HepG2 (cell line): Measurements from ENCODE around the gene OBP2B.

Experiments
- BRD4 ChIP-seq: sonication (generic); formaldehyde crosslinking; IDR thresholded peaks from 2 replicates; pipeline ENCODE4 v1.4.0; 2020; ENCODE audit warnings: missing genetic modification reagents
- CREM ChIP-seq, 2 experiments: sonication (generic) in 1 of 2; formaldehyde crosslinking in 1 of 2; IDR thresholded peaks; 2 replicates each; pipeline versions ENCODE4 v1.4.0 to v1.6.1; 2016 to 2020; ENCODE audit warnings: antibody characterized with exemption in 1 of 2, mild to moderate bottlenecking in 1 of 2, missing genetic modification reagents in 1 of 2
- KDM1A ChIP-seq: IDR thresholded peaks from 2 replicates; pipeline ENCODE4 v1.6.1; 2016; ENCODE audit warnings: missing compliant biosample characterization
- NR1H2 ChIP-seq: sonication (generic); formaldehyde crosslinking; IDR thresholded peaks from 2 replicates; pipeline ENCODE4 v1.8.1; 2022; ENCODE audit warnings: low read depth, missing genetic modification reagents, borderline replicate concordance
- SIN3B ChIP-seq: fragments of 150-350 bp; IDR thresholded peaks from 2 replicates; pipeline ENCODE4 v1.6.1; 2014; ENCODE audit warnings: low read length
- SIX4 ChIP-seq: sonication (generic); formaldehyde crosslinking; IDR thresholded peaks from 2 replicates; pipeline ENCODE4 v1.4.0; 2020; ENCODE audit warnings: missing genetic modification reagents
- ZFP82 ChIP-seq: sonication (generic); formaldehyde crosslinking; IDR thresholded peaks from 2 replicates; pipeline ENCODE4 v1.5.1; 2020; ENCODE audit warnings: mild to moderate bottlenecking, missing genetic modification reagents, borderline replicate concordance
- ZNF44 ChIP-seq: sonication (generic); formaldehyde crosslinking; IDR thresholded peaks from 2 replicates; pipeline ENCODE4 v1.5.1; 2020; ENCODE audit warnings: mild to moderate bottlenecking, missing genetic modification reagents
- ZNF589 ChIP-seq: sonication (generic); formaldehyde crosslinking; conservative IDR thresholded peaks from 2 replicates; pipeline ENCODE4 v1.8.0; 2022; ENCODE audit warnings: mild to moderate bottlenecking, moderate library complexity, missing genetic modification reagents
- ZNF790 ChIP-seq: sonication (generic); formaldehyde crosslinking; IDR thresholded peaks from 2 replicates; pipeline ENCODE4 v1.8.0; 2022; ENCODE audit warnings: missing genetic modification reagents, mild to moderate bottlenecking, borderline replicate concordance
- TF ChIP-seq, protein P1 (sequence below): sonication (generic); formaldehyde crosslinking; IDR thresholded peaks from 2 replicates; pipeline ENCODE4 v1.5.0; 2020; ENCODE audit warnings: mild to moderate bottlenecking, missing genetic modification reagents, moderate library complexity

DNA sequence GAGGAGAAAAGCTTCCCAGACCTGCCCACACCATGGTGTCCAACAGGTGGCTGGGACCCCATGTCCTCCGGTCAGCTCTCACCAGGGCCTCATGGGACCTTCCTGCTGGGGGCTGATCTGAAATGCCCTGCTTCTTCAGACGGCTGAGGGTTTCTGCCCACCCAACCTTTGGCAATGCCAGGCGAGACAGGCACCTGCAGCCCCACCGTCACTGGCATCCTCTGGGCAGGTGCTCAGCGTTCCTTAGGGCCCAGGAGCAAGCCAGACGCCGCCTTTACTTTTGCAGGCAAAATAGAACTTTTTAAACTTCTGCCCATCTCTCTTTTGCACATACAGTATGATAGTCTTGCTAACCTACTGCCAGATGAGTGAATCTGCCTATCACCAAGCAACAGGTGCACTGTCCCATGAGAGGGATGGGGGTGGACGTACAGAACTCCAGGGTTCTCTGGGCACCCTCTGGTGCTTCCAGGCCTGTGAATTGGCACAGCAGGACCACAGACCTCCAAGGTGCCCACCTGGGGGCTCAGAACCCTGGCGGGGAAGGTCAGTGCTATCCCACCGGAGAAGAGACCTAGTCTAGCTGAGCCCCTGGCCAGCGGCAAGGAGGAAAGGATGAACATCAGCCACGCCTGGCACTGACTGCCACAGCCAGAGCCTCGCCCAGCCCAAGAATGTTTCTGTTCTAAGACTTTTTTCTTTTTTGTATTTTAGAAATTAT, 7.5 kb downstream of the OBP2B start:
- no peak for TF ChIP-seq NR1H2 (CRISPR knock-in tag)
- TF ChIP-seq ZFP82 (CRISPR knock-in tag): no peak
- TF ChIP-seq KDM1A (CRISPR knock-in tag): no peak
- TF ChIP-seq ZNF589 (CRISPR knock-in tag): no peak
- no peak for TF ChIP-seq BRD4 (CRISPR knock-in tag)
- TF ChIP-seq ZNF790 (CRISPR knock-in tag): no peak
- TF ChIP-seq SIX4 (CRISPR knock-in tag): no peak
- TF ChIP-seq ZNF44 (CRISPR knock-in tag): no peak
- no peak for TF ChIP-seq CREM (IDR thresholded peaks at IDR 0.05)
- no peak for TF ChIP-seq CREM (CRISPR knock-in tag; IDR thresholded peaks at IDR 0.05)
- TF ChIP-seq SIN3B: no peak
- TF ChIP-seq, protein P1, sequence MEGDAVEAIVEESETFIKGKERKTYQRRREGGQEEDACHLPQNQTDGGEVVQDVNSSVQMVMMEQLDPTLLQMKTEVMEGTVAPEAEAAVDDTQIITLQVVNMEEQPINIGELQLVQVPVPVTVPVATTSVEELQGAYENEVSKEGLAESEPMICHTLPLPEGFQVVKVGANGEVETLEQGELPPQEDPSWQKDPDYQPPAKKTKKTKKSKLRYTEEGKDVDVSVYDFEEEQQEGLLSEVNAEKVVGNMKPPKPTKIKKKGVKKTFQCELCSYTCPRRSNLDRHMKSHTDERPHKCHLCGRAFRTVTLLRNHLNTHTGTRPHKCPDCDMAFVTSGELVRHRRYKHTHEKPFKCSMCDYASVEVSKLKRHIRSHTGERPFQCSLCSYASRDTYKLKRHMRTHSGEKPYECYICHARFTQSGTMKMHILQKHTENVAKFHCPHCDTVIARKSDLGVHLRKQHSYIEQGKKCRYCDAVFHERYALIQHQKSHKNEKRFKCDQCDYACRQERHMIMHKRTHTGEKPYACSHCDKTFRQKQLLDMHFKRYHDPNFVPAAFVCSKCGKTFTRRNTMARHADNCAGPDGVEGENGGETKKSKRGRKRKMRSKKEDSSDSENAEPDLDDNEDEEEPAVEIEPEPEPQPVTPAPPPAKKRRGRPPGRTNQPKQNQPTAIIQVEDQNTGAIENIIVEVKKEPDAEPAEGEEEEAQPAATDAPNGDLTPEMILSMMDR (CRISPR knock-in tag): no peak
